Measurements from ENCODE around the gene PPP3CA.

The PPP3CA gene

DNA sequence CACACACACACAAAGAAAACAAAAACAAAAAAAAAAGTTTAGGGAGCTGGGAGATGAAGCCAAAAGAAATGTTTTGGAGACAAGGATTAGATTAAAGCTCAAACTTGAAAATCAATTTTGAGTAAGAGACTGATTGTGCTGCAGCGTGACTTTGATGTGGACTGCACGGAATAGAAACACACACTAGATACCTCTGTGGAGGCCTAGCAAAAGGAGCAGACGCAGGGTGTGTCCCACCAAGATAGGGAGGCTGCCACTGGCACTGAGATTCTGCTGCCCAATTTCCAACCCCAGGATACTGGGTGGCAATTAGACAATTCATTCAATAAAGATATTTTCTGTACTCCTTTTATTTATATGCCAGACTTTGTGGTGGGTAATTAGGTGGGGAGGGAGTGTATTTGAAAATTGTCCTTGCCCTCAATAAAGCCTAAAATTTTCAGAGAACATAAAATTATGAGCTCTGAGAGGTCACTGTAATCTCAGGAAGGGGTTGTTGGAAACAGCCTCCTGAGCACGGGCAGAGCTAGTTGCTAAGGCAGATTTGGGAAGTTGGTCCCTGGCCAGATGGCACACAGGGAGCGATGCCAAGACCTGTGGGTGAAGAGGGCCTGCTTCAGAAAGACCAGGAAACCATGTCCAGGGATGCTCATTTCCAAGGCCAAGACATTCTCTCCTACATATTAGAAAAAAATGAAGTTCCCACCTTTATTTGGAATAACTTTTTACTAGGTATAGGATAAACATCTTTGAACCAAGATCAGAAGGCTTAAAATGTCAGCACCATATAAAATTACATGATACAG lies 1.9 kb upstream of the PPP3CA start:
- no peak for DNase-seq (ENCODE audit: low read depth, low spot score)
- Histone ChIP-seq H3K27ac (ENCODE audit: low read length) (no peak overlapping the region), H3K36me3 (ENCODE audit: control insufficient read depth, insufficient read depth, low read length) (no peaks in the 10 kb centered on the region), H3K27me3 (ENCODE audit: control insufficient read depth, insufficient read depth, low read length) (no peaks in the 10 kb centered on the region), H3K4me3 (ENCODE audit: low read length) (no peak overlapping the region), H3K4me1 (ENCODE audit: control insufficient read depth, insufficient read depth, low read length) (no peaks in the 10 kb centered on the region), H3K9me3 (ENCODE audit: control insufficient read depth, insufficient read depth, low read length) (no peaks in the 10 kb centered on the region)
- no CpG with 5 or more reads among the region's 5 CpGs for WGBS (ENCODE audit: insufficient coverage, insufficient read length)

DNA sequence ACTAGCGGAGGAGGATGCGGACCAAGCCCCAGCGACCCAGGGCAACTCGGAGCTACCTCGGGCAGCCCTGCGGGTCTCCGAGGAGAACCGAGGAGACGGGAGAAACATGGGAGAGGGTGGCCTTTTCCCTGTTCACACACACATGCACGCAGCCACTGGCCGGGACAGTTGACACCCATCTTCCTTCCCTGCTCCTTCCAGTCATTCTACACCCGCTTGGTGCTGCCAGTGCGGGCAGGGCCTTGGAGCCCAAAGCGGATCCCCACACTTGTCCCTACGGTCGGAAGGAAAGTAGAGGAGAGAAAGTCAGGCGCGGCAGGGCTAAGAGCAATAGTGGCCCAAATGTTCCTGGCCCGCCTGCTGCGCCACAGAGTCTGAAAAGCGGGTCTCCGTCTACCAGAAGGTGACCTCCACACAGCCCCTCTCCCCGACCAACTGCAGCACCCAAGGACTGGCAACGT lies 1.1 kb upstream of the PPP3CA start:
- H3K27ac ChIP-seq (ENCODE audit: low read length): no peak overlapping the region
- no peaks in the 10 kb centered on the region for H3K27me3 ChIP-seq (ENCODE audit: control insufficient read depth, insufficient read depth, low read length)
- DNase-seq (ENCODE audit: low read depth, low spot score): no peak
- no peaks in the 10 kb centered on the region for H3K9me3 ChIP-seq (ENCODE audit: control insufficient read depth, insufficient read depth, low read length)
- no peaks in the 10 kb centered on the region for H3K36me3 ChIP-seq (ENCODE audit: control insufficient read depth, insufficient read depth, low read length)
- no peaks in the 10 kb centered on the region for H3K4me1 ChIP-seq (ENCODE audit: control insufficient read depth, insufficient read depth, low read length)
- H3K4me3 ChIP-seq (ENCODE audit: low read length): peak overlapping the region; percentile 62
- no CpG with 5 or more reads among the region's 24 CpGs for WGBS (ENCODE audit: insufficient coverage, insufficient read length)

DNA sequence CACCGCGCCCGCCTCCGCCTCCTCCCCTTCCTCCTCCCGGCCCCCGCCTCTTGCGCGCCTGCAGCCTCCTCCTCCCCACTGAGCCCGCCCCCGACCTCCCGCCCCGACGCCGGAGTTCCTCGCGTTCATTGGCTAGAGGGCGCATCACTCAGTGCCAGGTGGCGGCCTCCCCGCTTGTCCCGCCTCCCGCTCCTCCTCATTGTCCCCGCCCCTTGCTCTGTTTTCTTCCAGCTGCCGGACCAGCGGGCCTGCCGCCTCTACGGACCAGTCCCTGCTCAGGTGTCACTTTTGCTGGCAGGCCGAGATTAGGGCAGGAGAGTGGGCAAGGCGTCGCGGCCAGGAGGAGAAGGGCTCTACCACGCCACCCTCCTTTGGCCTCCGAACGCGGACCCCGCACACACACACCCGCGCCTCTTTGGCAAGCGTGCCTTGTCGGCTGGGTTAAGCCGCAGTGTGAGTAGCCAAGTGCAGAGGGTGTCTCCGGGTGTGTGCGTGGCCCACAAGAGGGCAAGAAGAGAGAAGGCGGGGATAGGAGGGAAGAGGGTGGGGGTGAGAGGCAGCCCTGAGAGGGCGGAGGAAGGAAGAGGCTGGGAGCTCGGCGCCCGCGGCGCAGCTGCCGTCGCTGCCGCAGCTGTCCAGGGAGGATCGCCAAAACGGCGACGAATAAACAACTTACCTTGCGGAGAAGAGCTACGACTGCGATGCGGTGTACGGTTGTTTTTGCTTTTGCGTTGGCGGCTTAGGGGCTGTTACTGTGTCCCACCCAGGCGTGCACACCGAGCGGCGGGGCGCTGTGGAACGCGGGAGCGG lies 436 bp upstream of the PPP3CA start:
- H3K9me3 ChIP-seq (ENCODE audit: control insufficient read depth, insufficient read depth, low read length): no peaks in the 10 kb centered on the region
- no peak overlapping the region for H3K27ac ChIP-seq (ENCODE audit: low read length)
- H3K36me3 ChIP-seq (ENCODE audit: control insufficient read depth, insufficient read depth, low read length): no peaks in the 10 kb centered on the region
- no peaks in the 10 kb centered on the region for H3K4me1 ChIP-seq (ENCODE audit: control insufficient read depth, insufficient read depth, low read length)
- H3K27me3 ChIP-seq (ENCODE audit: control insufficient read depth, insufficient read depth, low read length): no peaks in the 10 kb centered on the region
- no CpG with 5 or more reads among the region's 71 CpGs for WGBS (ENCODE audit: insufficient coverage, insufficient read length)
- peak overlapping the region; percentile 96 for H3K4me3 ChIP-seq (ENCODE audit: low read length)
- DNase-seq (ENCODE audit: low read depth, low spot score): peak; percentile 75

DNA sequence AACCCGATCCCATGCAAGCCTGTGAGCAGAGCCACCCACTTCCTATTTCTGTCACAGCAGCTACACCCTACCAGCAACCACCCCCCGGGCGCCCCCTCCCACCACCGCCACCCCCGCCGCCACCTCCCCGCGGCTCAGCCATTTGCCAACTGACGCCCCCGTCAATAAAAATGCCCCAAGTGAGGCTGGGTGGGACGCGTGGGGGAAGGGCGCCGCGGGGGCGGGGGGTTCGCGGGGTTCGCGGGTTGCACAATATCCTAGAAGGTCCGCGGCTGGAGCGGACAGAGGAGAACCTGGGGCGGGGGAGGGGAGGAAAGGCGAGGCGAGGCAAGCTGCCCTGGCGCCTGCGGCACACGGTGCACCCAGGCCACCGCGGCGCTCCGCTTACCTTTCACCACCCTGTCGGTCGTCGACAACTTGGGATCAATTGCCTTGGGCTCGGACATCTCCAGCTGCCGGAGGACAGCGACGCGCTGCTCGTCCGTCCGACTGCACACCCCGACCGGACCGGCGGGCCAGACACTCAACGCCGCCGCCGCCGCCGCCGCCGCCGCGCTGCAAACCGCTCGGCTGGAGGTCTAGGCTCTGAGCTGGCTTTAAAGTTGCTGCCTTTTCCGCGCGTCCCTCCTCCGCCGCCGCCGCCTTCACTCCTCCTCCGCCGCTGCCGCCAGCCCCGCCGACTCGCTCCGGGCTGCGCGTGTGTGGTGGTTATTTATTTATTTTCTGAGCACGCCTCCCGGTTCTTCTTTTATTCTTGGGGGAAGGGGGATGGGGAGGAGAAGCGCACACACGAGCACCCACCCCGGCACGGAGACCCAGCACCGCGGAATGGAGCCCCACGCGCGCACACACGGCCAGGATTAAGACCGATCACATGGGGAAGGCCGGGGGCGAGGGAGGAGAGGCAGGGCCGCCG lies 717 bp downstream of the PPP3CA start:
- Histone ChIP-seq H3K27ac (ENCODE audit: low read length) (no peak overlapping the region), H3K9me3 (ENCODE audit: control insufficient read depth, insufficient read depth, low read length) (no peaks in the 10 kb centered on the region), H3K4me1 (ENCODE audit: control insufficient read depth, insufficient read depth, low read length) (no peaks in the 10 kb centered on the region), H3K36me3 (ENCODE audit: control insufficient read depth, insufficient read depth, low read length) (no peaks in the 10 kb centered on the region), H3K27me3 (ENCODE audit: control insufficient read depth, insufficient read depth, low read length) (no peaks in the 10 kb centered on the region), H3K4me3 (ENCODE audit: low read length) (peak overlapping the region; percentile 96)
- no CpG with 5 or more reads among the region's 93 CpGs for WGBS (ENCODE audit: insufficient coverage, insufficient read length)
- DNase-seq (ENCODE audit: low read depth, low spot score): no peak

DNA sequence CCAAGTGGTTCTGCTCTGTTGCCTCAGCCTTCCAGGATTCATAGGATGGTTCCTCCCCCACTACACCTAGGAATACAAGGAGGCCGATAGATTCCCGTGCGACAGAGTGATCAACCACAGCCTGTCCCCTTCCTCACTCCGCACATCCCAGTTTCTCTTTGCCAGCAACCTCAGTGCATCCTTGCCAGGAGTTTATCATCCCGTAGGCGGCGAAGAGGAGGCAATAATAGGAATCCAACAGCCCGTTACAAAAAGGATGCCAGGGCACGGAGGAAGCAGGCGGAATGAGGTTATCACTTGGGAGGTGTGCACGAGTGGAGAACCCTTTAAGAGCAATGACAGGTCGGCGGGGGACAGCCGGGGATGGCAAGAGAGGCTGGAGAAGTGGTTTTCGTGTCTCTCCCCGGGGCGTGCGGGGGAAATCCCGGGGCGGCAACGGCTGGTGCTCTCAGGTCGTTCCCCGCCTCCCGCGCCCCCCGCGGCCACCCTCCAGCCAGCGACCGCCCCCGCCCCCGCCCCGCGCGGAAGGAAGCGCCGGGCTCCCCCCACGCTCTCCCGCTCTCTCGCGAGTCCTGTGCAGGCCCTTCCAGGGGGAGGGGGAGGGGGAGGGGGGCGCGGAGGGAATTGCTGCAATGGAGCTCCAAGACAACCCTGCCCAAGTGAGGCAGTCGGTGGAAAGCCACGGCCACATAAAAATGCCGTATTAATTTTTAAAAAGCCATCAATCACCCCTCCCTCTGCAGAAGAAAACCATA lies 1.6 kb downstream of the PPP3CA start:
- H3K9me3 ChIP-seq (ENCODE audit: control insufficient read depth, insufficient read depth, low read length): no peaks in the 10 kb centered on the region
- no peak overlapping the region for H3K27ac ChIP-seq (ENCODE audit: low read length)
- DNase-seq (ENCODE audit: low read depth, low spot score): no peak
- H3K4me3 ChIP-seq (ENCODE audit: low read length): peak overlapping the region; percentile 96; the same call in 1 of the 2 replicates
- no peaks in the 10 kb centered on the region for H3K27me3 ChIP-seq (ENCODE audit: control insufficient read depth, insufficient read depth, low read length)
- no CpG with 5 or more reads among the region's 45 CpGs for WGBS (ENCODE audit: insufficient coverage, insufficient read length)
- H3K36me3 ChIP-seq (ENCODE audit: control insufficient read depth, insufficient read depth, low read length): no peaks in the 10 kb centered on the region
- H3K4me1 ChIP-seq (ENCODE audit: control insufficient read depth, insufficient read depth, low read length): no peaks in the 10 kb centered on the region

DNA sequence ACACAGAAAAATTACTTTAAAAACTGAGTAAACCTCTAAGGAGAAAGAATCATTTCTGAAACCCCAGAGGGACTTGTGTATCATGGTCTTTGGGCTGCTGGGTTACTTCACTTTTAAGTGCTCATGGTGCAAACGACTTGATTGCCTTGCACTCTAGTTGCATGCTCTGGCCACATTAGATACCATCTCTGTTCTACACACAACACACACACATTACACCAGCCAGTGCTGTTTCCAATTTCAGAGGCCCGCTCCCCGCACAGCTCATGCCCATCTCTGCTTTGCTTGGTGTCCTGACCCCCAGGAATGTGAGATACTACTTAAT lies 2.1 kb downstream of the PPP3CA start:
- Histone ChIP-seq H3K9me3 (ENCODE audit: control insufficient read depth, insufficient read depth, low read length) (no peaks in the 10 kb centered on the region), H3K27me3 (ENCODE audit: control insufficient read depth, insufficient read depth, low read length) (no peaks in the 10 kb centered on the region), H3K4me3 (ENCODE audit: low read length) (peak overlapping the region; percentile 96; the same call in 1 of the 2 replicates), H3K36me3 (ENCODE audit: control insufficient read depth, insufficient read depth, low read length) (no peaks in the 10 kb centered on the region), H3K27ac (ENCODE audit: low read length) (no peak overlapping the region), H3K4me1 (ENCODE audit: control insufficient read depth, insufficient read depth, low read length) (no peaks in the 10 kb centered on the region)
- no CpG with 5 or more reads among the region's 3 CpGs for WGBS (ENCODE audit: insufficient coverage, insufficient read length)
- DNase-seq (ENCODE audit: low read depth, low spot score): no peak

DNA sequence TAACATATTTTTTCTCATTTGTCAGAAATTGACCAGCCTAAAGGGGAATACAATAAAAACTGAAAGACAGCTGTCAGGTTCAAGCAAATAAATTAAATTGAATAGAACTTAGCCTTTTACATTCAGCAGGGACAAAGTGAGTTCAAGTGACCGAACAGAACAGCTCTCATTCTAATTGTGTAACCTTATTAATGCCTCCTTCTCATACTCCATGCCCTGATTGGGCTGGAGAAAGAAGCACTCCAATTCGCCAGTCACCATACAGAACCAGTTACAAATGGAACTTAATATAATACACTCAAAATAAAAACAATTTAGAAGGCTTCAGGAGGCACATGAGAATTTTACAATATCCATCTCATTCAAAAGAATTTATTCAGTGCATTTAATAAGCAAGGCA lies 8.0 kb downstream of the PPP3CA start:
- Histone ChIP-seq H3K4me3 (ENCODE audit: low read length) (no peak overlapping the region), H3K9me3 (ENCODE audit: control insufficient read depth, insufficient read depth, low read length) (no peaks in the 10 kb centered on the region), H3K36me3 (ENCODE audit: control insufficient read depth, insufficient read depth, low read length) (no peaks in the 10 kb centered on the region), H3K27ac (ENCODE audit: low read length) (no peak overlapping the region), H3K4me1 (ENCODE audit: control insufficient read depth, insufficient read depth, low read length) (no peaks in the 10 kb centered on the region), H3K27me3 (ENCODE audit: control insufficient read depth, insufficient read depth, low read length) (no peaks in the 10 kb centered on the region)
- no CpG with 5 or more reads among the region's 2 CpGs for WGBS (ENCODE audit: insufficient coverage, insufficient read length)
- DNase-seq (ENCODE audit: low read depth, low spot score): no peak

DNA sequence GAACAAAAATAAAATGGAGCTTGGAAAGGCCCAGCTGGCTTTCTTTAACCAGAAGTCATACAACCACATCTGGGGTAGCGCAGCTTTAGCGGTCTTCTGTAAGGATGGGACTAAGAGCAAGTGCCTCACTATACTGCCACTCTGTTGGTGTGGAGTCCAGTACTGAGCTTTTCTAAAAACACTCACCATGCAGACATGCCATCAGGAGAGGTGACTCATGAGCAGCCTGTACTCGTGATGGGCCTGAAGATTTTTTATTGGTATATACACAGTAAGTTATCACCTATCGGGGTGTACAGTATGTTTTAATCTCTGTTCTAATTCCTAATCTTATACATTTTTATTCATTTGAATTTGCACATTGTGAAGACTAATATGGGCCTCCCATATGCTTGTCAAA lies 9.6 kb downstream of the PPP3CA start:
- Histone ChIP-seq H3K9me3 (ENCODE audit: control insufficient read depth, insufficient read depth, low read length) (no peaks in the 10 kb centered on the region), H3K27ac (ENCODE audit: low read length) (no peak overlapping the region), H3K4me1 (ENCODE audit: control insufficient read depth, insufficient read depth, low read length) (no peaks in the 10 kb centered on the region), H3K27me3 (ENCODE audit: control insufficient read depth, insufficient read depth, low read length) (no peaks in the 10 kb centered on the region), H3K4me3 (ENCODE audit: low read length) (no peak overlapping the region), H3K36me3 (ENCODE audit: control insufficient read depth, insufficient read depth, low read length) (no peaks in the 10 kb centered on the region)
- WGBS (ENCODE audit: insufficient coverage, insufficient read length): no CpG with 5 or more reads among the region's 4 CpGs
- DNase-seq (ENCODE audit: low read depth, low spot score): no peak

DNA sequence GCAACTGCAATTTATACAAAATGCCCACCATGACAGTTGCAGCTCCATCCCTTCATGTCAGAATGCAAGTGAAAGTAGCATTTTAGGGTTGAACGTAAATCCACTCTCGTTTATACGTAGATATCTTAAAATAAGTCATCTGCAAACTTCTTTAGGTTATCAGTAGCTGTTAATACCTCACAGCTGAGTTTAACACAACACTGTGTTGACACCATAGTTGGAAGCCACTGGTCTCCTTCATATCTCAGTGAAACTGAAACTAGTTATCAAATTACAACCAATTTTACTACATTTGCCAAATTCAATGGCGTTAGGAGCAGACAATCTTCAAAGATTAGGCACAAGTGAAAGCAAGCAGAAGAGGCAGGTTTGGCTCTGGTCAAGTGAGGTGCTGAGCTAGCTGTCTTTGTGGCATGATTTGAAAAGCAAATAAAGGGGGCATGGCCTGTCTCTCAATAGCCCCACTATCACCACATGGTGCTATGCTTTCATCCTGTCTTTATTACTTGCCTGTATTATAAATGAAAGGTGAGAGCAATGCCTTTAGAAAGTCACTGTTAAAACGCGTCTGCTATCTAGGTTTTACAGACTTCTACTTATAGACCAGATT lies 12.3 kb downstream of the PPP3CA start:
- Histone ChIP-seq H3K27ac (ENCODE audit: low read length) (no peak overlapping the region), H3K36me3 (ENCODE audit: control insufficient read depth, insufficient read depth, low read length) (no peaks in the 10 kb centered on the region), H3K27me3 (ENCODE audit: control insufficient read depth, insufficient read depth, low read length) (no peaks in the 10 kb centered on the region), H3K9me3 (ENCODE audit: control insufficient read depth, insufficient read depth, low read length) (no peaks in the 10 kb centered on the region), H3K4me1 (ENCODE audit: control insufficient read depth, insufficient read depth, low read length) (no peaks in the 10 kb centered on the region; the same call in 1 of the 2 replicates), H3K4me3 (ENCODE audit: low read length) (no peak overlapping the region)
- no CpG with 5 or more reads among the region's 6 CpGs for WGBS (ENCODE audit: insufficient coverage, insufficient read length)
- DNase-seq (ENCODE audit: low read depth, low spot score): no peak
